HG03460 (cell line): ENCODE data around the gene RNF8.
"Not testable (repeated sequence)": the region's sequence is repeated elsewhere in the genome, so short reads cannot be mapped to it uniquely, and the experiment has no call there.

Experiments used
- ATAC-seq: cut with Tn5 transposase; IDR thresholded peaks from one replicate; pipeline ENCODE4 v1.9.1; 2021; ENCODE audit not compliant: unreplicated experiment

Gene RNF8

GRCh38 chr6:37396571-37397180 is 42.9 kb downstream of the RNF8 start:
- ATAC-seq = no peak

GRCh38 chr6:37399131-37399530 is 45.3 kb downstream of the RNF8 start:
- no peak for ATAC-seq

- no peak for ATAC-seq
These were observed 46.2 kb downstream of the RNF8 start for GRCh38 chr6:37399795-37400490.

GRCh38 chr6:37401658-37402057 is 47.9 kb downstream of the RNF8 start:
- not testable (repeated sequence) for ATAC-seq

- no peak for ATAC-seq
These were observed 53.1 kb downstream of the RNF8 start for GRCh38 chr6:37406726-37407341.

GRCh38 chr6:37407948-37408347 is 54.2 kb downstream of the RNF8 start:
- ATAC-seq = no peak

- ATAC-seq = no peak
These were observed 55.7 kb downstream of the RNF8 start for GRCh38 chr6:37409501-37409900.

GRCh38 chr6:37417393-37417792 is 63.6 kb downstream of the RNF8 start:
- ATAC-seq = no peak

GRCh38 chr6:37418722-37419121 is 64.9 kb downstream of the RNF8 start:
- ATAC-seq = no peak

GRCh38 chr6:37426058-37426944 is 72.5 kb downstream of the RNF8 start:
- ATAC-seq = no peak

GRCh38 chr6:37426945-37427510 is 73.2 kb downstream of the RNF8 start:
- no peak for ATAC-seq

- ATAC-seq = no peak
These were observed 75.6 kb downstream of the RNF8 start for GRCh38 chr6:37429352-37429750.

- ATAC-seq = peak; percentile 9
These were observed 78.8 kb downstream of the RNF8 start for GRCh38 chr6:37432590-37432915.

- peak; percentile 72 for ATAC-seq
These were observed 79.3 kb downstream of the RNF8 start, which contains the start of gene CMTR1 for GRCh38 chr6:37432916-37433656. Gene CMTR1 (plus strand): TSS chr6:37433221. CDS start chr6:37435630, 2,409 bp downstream.

- peak; percentile 39 for ATAC-seq
These were observed 80.0 kb downstream of the RNF8 start for GRCh38 chr6:37433657-37434271.

GRCh38 chr6:37435373-37435772 is 81.6 kb downstream of the RNF8 start:
- no peak for ATAC-seq

GRCh38 chr6:37435816-37436215 is 82.0 kb downstream of the RNF8 start:
- no peak for ATAC-seq

- ATAC-seq = no peak
These were observed 85.1 kb downstream of the RNF8 start for GRCh38 chr6:37438930-37439329.

- no peak for ATAC-seq
These were observed 87.9 kb downstream of the RNF8 start for GRCh38 chr6:37441651-37442050.
